Neural progenitor cell (in vitro differentiated cells): Measurements from ENCODE around the gene INPP5E. TPM values are rescaled to one million over a fixed set of nuclear protein-coding genes. Genes with fewer than 3 reads are reported as not detected.

ENCODE experiments used
- DNase-seq: peaks from one replicate; pipeline ENCODE4 v3.0.0-alpha.2; 2016; ENCODE audit warnings: low spot score
- H2AFZ ChIP-seq: fragments of 200-600 bp; sonication (generic); replicated peaks from 2 replicates; pipeline ENCODE4 v1.6.1; 2016; ENCODE audit warnings: antibody characterized with exemption
- H3F3A ChIP-seq: fragments of 200-600 bp; sonication (generic); 2 replicates; pipeline ENCODE4 v1.6.1; 2016; ENCODE audit warnings: antibody characterized with exemption, low read depth
- H3K27ac ChIP-seq: fragments of 200-600 bp; sonication (generic); 2 replicates; pipeline ENCODE4 v1.5.1; 2016; ENCODE audit warnings: mild to moderate bottlenecking
- H3K27me3 ChIP-seq: fragments of 200-600 bp; sonication (generic); 2 replicates; pipeline ENCODE4 v1.6.1; 2016; ENCODE audit warnings: mild to moderate bottlenecking, moderate library complexity
- H3K36me3 ChIP-seq: fragments of 200-600 bp; sonication (generic); 2 replicates; pipeline ENCODE4 v1.5.1; 2016
- H3K4me1 ChIP-seq: fragments of 200-600 bp; sonication (generic); 2 replicates; pipeline ENCODE4 v1.6.1; 2016; ENCODE audit warnings: mixed run types
- H3K4me2 ChIP-seq: fragments of 200-600 bp; sonication (generic); 2 replicates; pipeline ENCODE4 v1.6.1; 2016
- H3K4me3 ChIP-seq: fragments of 200-600 bp; sonication (generic); 2 replicates; pipeline ENCODE4 v1.5.1; 2016
- H3K79me2 ChIP-seq: fragments of 200-600 bp; sonication (generic); 2 replicates; pipeline ENCODE4 v1.6.1; 2016; ENCODE audit warnings: low read depth
- H3K9ac ChIP-seq: fragments of 200-600 bp; sonication (generic); 2 replicates; pipeline ENCODE4 v1.6.1; 2016
- H3K9me3 ChIP-seq: fragments of 200-600 bp; sonication (generic); 2 replicates; pipeline ENCODE4 v1.5.1; 2016; ENCODE audit warnings: low read depth
- H4K20me1 ChIP-seq: fragments of 200-600 bp; sonication (generic); 2 replicates; pipeline ENCODE4 v1.6.1; 2016; ENCODE audit warnings: low read depth
- H3K27ac Mint-ChIP-seq: 3 replicates; pipeline ENCODE4 v1.8.0; 2021; ENCODE audit warnings: mixed read lengths
- H3K27me3 Mint-ChIP-seq: 2 replicates; pipeline ENCODE4 v1.8.0; 2022; ENCODE audit warnings: low read depth, mild to moderate bottlenecking, inconsistent platforms, moderate library complexity, mixed read lengths; ENCODE audit not compliant: insufficient read depth
- H3K36me3 Mint-ChIP-seq: 3 replicates; pipeline ENCODE4 v1.8.0; 2021; ENCODE audit warnings: mixed read lengths
- H3K4me1 Mint-ChIP-seq: 3 replicates; pipeline ENCODE4 v1.8.0; 2021; ENCODE audit warnings: mixed read lengths
- H3K4me3 Mint-ChIP-seq: 3 replicates; pipeline ENCODE4 v1.8.0; 2021; ENCODE audit warnings: mild to moderate bottlenecking, moderate library complexity, mixed read lengths
- H3K9me3 Mint-ChIP-seq: 3 replicates; pipeline ENCODE4 v1.8.0; 2020; ENCODE audit warnings: mixed read lengths
- CTCF ChIP-seq: fragments of 200-600 bp; sonication (generic); IDR thresholded peaks from 2 replicates; pipeline ENCODE4 v1.5.1; 2017; ENCODE audit warnings: antibody characterized with exemption, mild to moderate bottlenecking
- EZH2 ChIP-seq: fragments of 200-600 bp; sonication (generic); IDR thresholded peaks from 2 replicates; pipeline ENCODE4 v1.6.1; 2017; ENCODE audit warnings: antibody characterized with exemption, mild to moderate bottlenecking, moderate library complexity
- EZH2phosphoT487 ChIP-seq: fragments of 200-600 bp; sonication (generic); IDR thresholded peaks from 2 replicates; pipeline ENCODE4 v1.6.1; 2017; ENCODE audit warnings: antibody characterized with exemption
- total RNA-seq: library from RNA; depleted of rRNA; stranded (reverse); fragments of >200 nt; gene quantifications from 2 replicates; pipeline ENCODE4 v1.2.3, GENCODE V29; 2015; ENCODE audit warnings: low replicate concordance

INPP5E gene
- total RNA-seq, 1 donor from 2014 or later = 8.8 TPM

GRCh38 chr9:136404801-136405136 lies 34.9 kb downstream of the INPP5E start:
- H3K27me3 Mint-ChIP-seq = peaks cover 16% of the 10 kb centered on the region
- Histone ChIP-seq H2AFZ (no peak overlapping the region), H3K4me1 (peaks cover 7% of the 10 kb centered on the region), H3K9ac (no peak overlapping the region), H3K79me2 (peaks cover 16% of the 10 kb centered on the region), H4K20me1 (peaks cover 14% of the 10 kb centered on the region), H3K4me3 (no peak overlapping the region), H3K27me3 (no peaks in the 10 kb centered on the region), H3K9me3 (no peaks in the 10 kb centered on the region), H3K36me3 (peaks cover 3% of the 10 kb centered on the region), H3K4me2 (no peak overlapping the region), H3K27ac (no peak overlapping the region), H3F3A (peaks cover 18% of the 10 kb centered on the region)
- no peak overlapping the region for H3K4me3 Mint-ChIP-seq
- peaks cover 18% of the 10 kb centered on the region for H3K36me3 Mint-ChIP-seq
- no peak for DNase-seq
- no peak overlapping the region for H3K27ac Mint-ChIP-seq
- no peaks in the 10 kb centered on the region for H3K9me3 Mint-ChIP-seq
- H3K4me1 Mint-ChIP-seq = peaks cover 18% of the 10 kb centered on the region
- TF ChIP-seq CTCF = no peak
- no peak for TF ChIP-seq EZH2phosphoT487
- no peak for TF ChIP-seq EZH2

GRCh38 chr9:136403915-136404800 lies 35.5 kb downstream of the INPP5E start:
- H3K27ac Mint-ChIP-seq = no peak overlapping the region
- Histone ChIP-seq H3K9me3 (no peaks in the 10 kb centered on the region), H3K79me2 (peaks cover 16% of the 10 kb centered on the region), H3K4me2 (no peak overlapping the region), H3K36me3 (peaks cover 3% of the 10 kb centered on the region), H3K27me3 (no peaks in the 10 kb centered on the region), H3K9ac (no peak overlapping the region), H3K4me1 (peaks cover under 1% of the 10 kb centered on the region), H3K27ac (no peak overlapping the region), H3K4me3 (no peak overlapping the region), H2AFZ (no peak overlapping the region), H4K20me1 (peaks cover 13% of the 10 kb centered on the region), H3F3A (peaks cover 18% of the 10 kb centered on the region)
- no peak for DNase-seq
- TF ChIP-seq CTCF (no peak), EZH2phosphoT487 (no peak), EZH2 (no peak)
- peaks cover 16% of the 10 kb centered on the region for H3K27me3 Mint-ChIP-seq
- H3K4me3 Mint-ChIP-seq = peak overlapping the region; percentile 53
- H3K36me3 Mint-ChIP-seq = peaks cover 18% of the 10 kb centered on the region
- H3K9me3 Mint-ChIP-seq = no peaks in the 10 kb centered on the region
- peaks cover 13% of the 10 kb centered on the region for H3K4me1 Mint-ChIP-seq

GRCh38 chr9:136403538-136403914 lies 36.1 kb downstream of the INPP5E start:
- H3K36me3 Mint-ChIP-seq = peaks cover 18% of the 10 kb centered on the region

More at GRCh38 chr9:136403538-136403914, 36.1 kb downstream of the INPP5E start:
- no peak overlapping the region for H3K4me3 ChIP-seq
- H3K36me3 ChIP-seq = peaks cover 3% of the 10 kb centered on the region
- H3K4me3 Mint-ChIP-seq = no peak overlapping the region
- H3K9me3 ChIP-seq = no peaks in the 10 kb centered on the region
- TF ChIP-seq EZH2 (no peak), CTCF (no peak), EZH2phosphoT487 (no peak)
- H3K9me3 Mint-ChIP-seq = no peaks in the 10 kb centered on the region
- H3K9ac ChIP-seq = no peak overlapping the region
- no peak overlapping the region for H3K4me2 ChIP-seq
- H3F3A ChIP-seq = peaks cover 18% of the 10 kb centered on the region
- no peaks in the 10 kb centered on the region for H3K27me3 ChIP-seq
- H3K4me1 Mint-ChIP-seq = peaks cover 14% of the 10 kb centered on the region
- no peak overlapping the region for H3K27ac Mint-ChIP-seq
- H2AFZ ChIP-seq = no peak overlapping the region
- no peaks in the 10 kb centered on the region for H3K4me1 ChIP-seq
- DNase-seq = no peak
- H3K27ac ChIP-seq = no peak overlapping the region
- H4K20me1 ChIP-seq = peaks cover 13% of the 10 kb centered on the region
- H3K27me3 Mint-ChIP-seq = peaks cover 16% of the 10 kb centered on the region
- H3K79me2 ChIP-seq = peaks cover 16% of the 10 kb centered on the region
